Glutamatergic neuron (in vitro differentiated cells): ENCODE data around the gene CRHR1. TPM values are rescaled to one million over a fixed set of nuclear protein-coding genes. Genes with fewer than 3 reads are reported as not detected.

ENCODE experiments used
- DNase-seq: peaks from one replicate; pipeline ENCODE4 v3.0.0; 2022
- H3K27ac Mint-ChIP-seq: one replicate; pipeline ENCODE4 v1.8.0; 2020; ENCODE audit warnings: mild to moderate bottlenecking, mixed read lengths, inconsistent platforms; ENCODE audit not compliant: unreplicated experiment
- H3K27me3 Mint-ChIP-seq: one replicate; pipeline ENCODE4 v1.8.0; 2020; ENCODE audit warnings: mild to moderate bottlenecking, moderate library complexity, mixed read lengths, inconsistent platforms; ENCODE audit not compliant: unreplicated experiment
- H3K36me3 Mint-ChIP-seq: one replicate; pipeline ENCODE4 v1.8.0; 2020; ENCODE audit warnings: mild to moderate bottlenecking, mixed read lengths, inconsistent platforms; ENCODE audit not compliant: unreplicated experiment
- H3K4me1 Mint-ChIP-seq: one replicate; pipeline ENCODE4 v1.8.0; 2020; ENCODE audit warnings: mild to moderate bottlenecking, low read depth, mixed read lengths, inconsistent platforms; ENCODE audit not compliant: unreplicated experiment
- H3K4me3 Mint-ChIP-seq: one replicate; pipeline ENCODE4 v1.8.0; 2020; ENCODE audit warnings: mild to moderate bottlenecking, mixed read lengths, inconsistent platforms; ENCODE audit not compliant: unreplicated experiment
- H3K9me3 Mint-ChIP-seq: one replicate; pipeline ENCODE4 v1.8.0; 2020; ENCODE audit warnings: mild to moderate bottlenecking, moderate library complexity, mixed read lengths, inconsistent platforms; ENCODE audit not compliant: unreplicated experiment
- total RNA-seq: library from RNA; stranded (reverse); fragmentation: NEBNext Ultra II Directional; extraction: Animal tissue kit (Norgen Biotek cat#: 25700); gene quantifications from one replicate; pipeline ENCODE4 v1.2.1, GENCODE V29; 2021; ENCODE audit not compliant: unreplicated experiment
- TF ChIP-seq, protein P1 (sequence below): fragments of 200-600 bp; sonication (generic); IDR thresholded peaks from one replicate; pipeline ENCODE4 v1.5.0; 2021; ENCODE audit not compliant: partially characterized antibody, unreplicated experiment

CRHR1 gene
- total RNA-seq, 1 donor from 2014 or later, result 0.71 TPM

DNA sequence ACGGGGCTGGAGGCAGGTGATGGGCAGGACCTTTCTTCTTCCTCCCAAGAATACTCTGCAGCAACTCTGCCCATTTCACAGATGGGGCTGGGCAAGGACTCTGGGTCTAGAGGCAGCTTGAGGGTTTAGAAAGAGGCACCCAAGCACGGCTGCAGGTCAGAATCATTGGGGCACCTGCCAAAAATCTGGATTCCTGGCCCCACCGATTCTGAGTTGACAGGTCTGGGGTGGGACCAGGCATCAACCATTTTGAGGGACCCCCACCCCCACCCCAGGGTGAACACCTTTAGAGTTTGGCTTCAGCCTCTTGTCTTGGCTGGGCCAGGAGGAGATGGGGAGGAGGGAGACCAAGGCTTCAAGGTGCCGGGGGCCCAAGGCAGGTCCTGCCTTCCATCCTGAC is 65.9 kb downstream of the CRHR1 start:
- TF ChIP-seq, protein P1, sequence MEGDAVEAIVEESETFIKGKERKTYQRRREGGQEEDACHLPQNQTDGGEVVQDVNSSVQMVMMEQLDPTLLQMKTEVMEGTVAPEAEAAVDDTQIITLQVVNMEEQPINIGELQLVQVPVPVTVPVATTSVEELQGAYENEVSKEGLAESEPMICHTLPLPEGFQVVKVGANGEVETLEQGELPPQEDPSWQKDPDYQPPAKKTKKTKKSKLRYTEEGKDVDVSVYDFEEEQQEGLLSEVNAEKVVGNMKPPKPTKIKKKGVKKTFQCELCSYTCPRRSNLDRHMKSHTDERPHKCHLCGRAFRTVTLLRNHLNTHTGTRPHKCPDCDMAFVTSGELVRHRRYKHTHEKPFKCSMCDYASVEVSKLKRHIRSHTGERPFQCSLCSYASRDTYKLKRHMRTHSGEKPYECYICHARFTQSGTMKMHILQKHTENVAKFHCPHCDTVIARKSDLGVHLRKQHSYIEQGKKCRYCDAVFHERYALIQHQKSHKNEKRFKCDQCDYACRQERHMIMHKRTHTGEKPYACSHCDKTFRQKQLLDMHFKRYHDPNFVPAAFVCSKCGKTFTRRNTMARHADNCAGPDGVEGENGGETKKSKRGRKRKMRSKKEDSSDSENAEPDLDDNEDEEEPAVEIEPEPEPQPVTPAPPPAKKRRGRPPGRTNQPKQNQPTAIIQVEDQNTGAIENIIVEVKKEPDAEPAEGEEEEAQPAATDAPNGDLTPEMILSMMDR, result no peak
- Mint-ChIP-seq H3K4me3 (no peak overlapping the region), H3K36me3 (no peaks in the 10 kb centered on the region), H3K4me1 (peaks cover 5% of the 10 kb centered on the region), H3K9me3 (peaks cover 8% of the 10 kb centered on the region), H3K27ac (no peak overlapping the region), H3K27me3 (peaks cover 2% of the 10 kb centered on the region)
- DNase-seq, result no peak

DNA sequence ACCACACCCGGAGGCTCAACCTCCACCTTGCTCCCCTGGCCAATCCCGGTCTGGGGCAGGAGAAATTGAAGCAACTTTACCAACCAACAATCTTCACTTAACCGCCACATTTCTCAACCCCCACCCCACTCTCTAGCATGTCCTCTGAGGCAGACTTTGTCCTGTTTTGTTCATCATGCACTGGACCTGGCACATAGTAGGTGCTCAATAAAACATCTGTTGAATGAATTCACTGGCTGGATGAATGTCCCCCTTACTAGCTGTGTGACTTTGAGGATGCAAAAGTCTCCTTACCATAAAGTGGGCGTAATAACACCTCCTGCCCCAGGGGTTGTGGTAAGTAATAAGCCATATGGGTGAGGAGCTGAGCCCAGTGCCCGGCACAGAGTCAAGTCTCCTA is 66.3 kb downstream of the CRHR1 start:
- peaks cover 5% of the 10 kb centered on the region for H3K27me3 Mint-ChIP-seq
- peaks cover 8% of the 10 kb centered on the region for H3K9me3 Mint-ChIP-seq
- TF ChIP-seq, protein P1, result no peak
- H3K27ac Mint-ChIP-seq, result no peak overlapping the region
- no peak overlapping the region for H3K4me3 Mint-ChIP-seq
- no peaks in the 10 kb centered on the region for H3K36me3 Mint-ChIP-seq
- H3K4me1 Mint-ChIP-seq, result peaks cover 5% of the 10 kb centered on the region
- DNase-seq, result no peak

DNA sequence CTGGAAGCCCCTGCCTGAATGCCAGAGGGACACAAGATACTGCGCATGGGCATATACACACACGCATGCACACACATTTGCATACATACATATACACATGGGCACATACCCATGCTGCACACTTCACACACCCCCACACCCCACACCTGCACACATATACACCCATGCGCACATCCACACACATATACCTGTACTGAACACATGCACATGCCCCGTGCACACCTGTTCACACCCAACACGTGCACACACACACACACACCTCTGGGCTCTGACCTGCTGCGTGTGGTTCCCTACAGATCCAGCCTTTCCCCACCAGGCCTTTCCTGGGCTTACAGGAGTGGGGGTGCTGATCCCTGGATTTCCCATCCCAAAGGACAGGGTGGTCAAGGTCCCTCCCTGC is 66.9 kb downstream of the CRHR1 start:
- no peak overlapping the region for H3K4me3 Mint-ChIP-seq
- no peak for DNase-seq
- TF ChIP-seq, protein P1, result no peak
- H3K36me3 Mint-ChIP-seq, result no peaks in the 10 kb centered on the region
- H3K27ac Mint-ChIP-seq, result no peak overlapping the region
- peaks cover 6% of the 10 kb centered on the region for H3K9me3 Mint-ChIP-seq
- H3K4me1 Mint-ChIP-seq, result peaks cover 7% of the 10 kb centered on the region
- peaks cover 5% of the 10 kb centered on the region for H3K27me3 Mint-ChIP-seq

DNA sequence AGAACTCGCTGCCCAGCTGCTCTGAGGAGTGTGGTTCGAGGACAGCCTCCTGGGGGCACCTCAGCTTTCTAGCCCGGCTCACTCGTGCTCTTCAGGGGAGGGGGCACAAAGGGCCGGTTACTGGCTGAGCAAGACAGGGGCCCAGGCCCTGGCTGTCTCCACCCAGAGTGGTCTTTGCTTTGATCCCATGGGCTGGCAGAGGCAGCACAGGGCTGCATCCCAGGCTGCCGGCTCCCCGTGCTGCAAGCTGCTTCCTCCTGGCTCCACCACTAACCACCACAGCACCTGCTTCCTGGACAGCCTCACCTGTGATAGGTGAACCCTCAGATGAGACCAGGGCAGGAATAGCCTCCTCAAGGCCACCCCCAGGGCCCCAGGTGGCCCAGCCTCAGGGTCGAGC is 67.3 kb downstream of the CRHR1 start:
- H3K4me3 Mint-ChIP-seq, result no peak overlapping the region
- no peaks in the 10 kb centered on the region for H3K36me3 Mint-ChIP-seq
- DNase-seq, result no peak
- peaks cover 6% of the 10 kb centered on the region for H3K9me3 Mint-ChIP-seq
- no peak overlapping the region for H3K27ac Mint-ChIP-seq
- peaks cover 5% of the 10 kb centered on the region for H3K27me3 Mint-ChIP-seq
- TF ChIP-seq, protein P1, result no peak
- peaks cover 7% of the 10 kb centered on the region for H3K4me1 Mint-ChIP-seq

DNA sequence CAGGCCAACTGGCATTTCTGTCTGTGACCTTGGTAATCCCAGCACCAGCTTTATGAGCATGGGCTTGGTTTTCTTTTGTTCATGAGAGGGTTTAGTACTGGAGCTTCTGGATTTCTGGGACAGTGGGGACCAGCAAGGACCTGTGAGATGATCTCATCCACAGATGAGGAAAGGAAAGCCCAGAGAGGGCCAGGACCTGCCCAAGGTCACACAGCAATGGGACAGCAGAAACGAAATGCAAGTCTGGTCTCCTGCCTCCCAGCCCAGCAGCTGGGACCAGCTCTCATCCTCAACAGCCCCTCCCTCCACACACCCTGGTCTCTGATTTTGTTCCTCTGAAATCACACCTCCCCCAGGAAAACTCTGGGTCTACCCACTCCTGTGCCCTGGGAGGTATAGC is 67.8 kb downstream of the CRHR1 start:
- H3K4me1 Mint-ChIP-seq, result peaks cover 7% of the 10 kb centered on the region
- peaks cover 5% of the 10 kb centered on the region for H3K27me3 Mint-ChIP-seq
- TF ChIP-seq, protein P1, result no peak
- H3K9me3 Mint-ChIP-seq, result peaks cover 6% of the 10 kb centered on the region
- DNase-seq, result no peak
- no peak overlapping the region for H3K27ac Mint-ChIP-seq
- H3K4me3 Mint-ChIP-seq, result no peak overlapping the region
- H3K36me3 Mint-ChIP-seq, result no peaks in the 10 kb centered on the region
